Hindlimb muscle (tissue), 1 donor: Measurements from ENCODE around the gene STX7. TPM values are rescaled to one million over a fixed set of nuclear protein-coding genes. Genes with fewer than 3 reads are reported as not detected.

ENCODE experiments used
- DNase-seq: peaks from one replicate; pipeline ENCODE4 v3.0.0-alpha.2; 2013
- polyA plus RNA-seq: library from polyadenylated mRNA; unstranded; fragments of 120-200 nt; gene quantifications from one replicate; pipeline ENCODE4 v1.2.1, GENCODE V29; 2013; ENCODE audit not compliant: insufficient read length

Gene STX7
- polyA plus RNA-seq, 1 donor, result 33.4 TPM

GRCh38 chr6:132506869-132507808 is 5.8 kb downstream of the STX7 start:
- no peak for DNase-seq

- no peak for DNase-seq
Measured at GRCh38 chr6:132506461-132506860, 6.5 kb downstream of the STX7 start.

- no peak for DNase-seq
Measured at GRCh38 chr6:132505158-132505557, 7.8 kb downstream of the STX7 start.

- no peak for DNase-seq
Measured at GRCh38 chr6:132504757-132505156, 8.2 kb downstream of the STX7 start.

- no peak for DNase-seq
Measured at GRCh38 chr6:132499757-132500156, 13.2 kb downstream of the STX7 start.

DNA sequence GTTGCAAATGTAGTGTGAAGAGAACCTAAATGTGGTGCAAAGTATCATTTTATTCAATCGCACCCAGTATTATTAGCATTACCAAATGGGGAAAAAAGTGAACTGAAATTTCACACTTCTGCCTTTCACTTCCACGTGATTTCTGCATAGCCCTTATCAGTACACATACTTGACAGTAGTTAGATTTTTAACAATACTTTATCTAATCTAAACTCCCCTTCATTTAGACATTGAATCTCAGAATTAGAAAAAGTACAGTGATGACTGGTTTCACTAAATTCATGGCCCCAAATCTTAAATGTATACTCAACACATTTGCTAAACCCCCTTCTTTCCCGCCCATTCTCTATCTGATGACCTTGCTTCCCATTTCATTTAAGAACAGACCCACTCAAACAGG is 14.3 kb downstream of the STX7 start:
- no peak for DNase-seq

DNA sequence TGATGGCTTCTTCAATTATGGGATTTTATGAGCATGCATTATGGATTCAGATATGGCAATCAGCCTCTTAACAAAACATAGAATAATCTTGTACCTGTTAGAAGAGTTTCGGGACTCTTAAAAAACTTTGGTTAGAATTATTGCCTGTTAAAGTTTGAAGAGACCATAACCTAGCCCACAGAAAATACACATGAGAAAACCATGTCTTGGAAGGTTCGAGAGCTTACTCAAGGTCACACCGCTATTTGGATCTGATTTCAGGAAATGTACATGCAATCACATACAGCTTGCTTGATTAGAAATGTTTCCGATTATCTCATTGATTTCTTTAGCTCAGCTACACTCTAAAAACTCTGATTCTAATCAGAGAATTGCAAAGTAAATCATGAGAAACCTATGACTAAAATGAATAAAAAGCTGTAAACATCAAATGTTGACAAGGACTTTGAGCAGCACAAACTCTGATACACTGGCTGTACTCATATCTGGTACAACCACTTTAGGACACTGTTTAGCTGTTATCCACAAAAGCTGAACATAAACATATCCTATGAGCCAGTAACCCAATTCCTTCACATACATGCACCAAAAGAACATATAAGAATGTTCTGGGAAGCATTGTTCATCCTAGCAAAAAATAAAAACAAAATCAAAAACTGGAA is 16.3 kb downstream of the STX7 start:
- DNase-seq, result no peak

DNA sequence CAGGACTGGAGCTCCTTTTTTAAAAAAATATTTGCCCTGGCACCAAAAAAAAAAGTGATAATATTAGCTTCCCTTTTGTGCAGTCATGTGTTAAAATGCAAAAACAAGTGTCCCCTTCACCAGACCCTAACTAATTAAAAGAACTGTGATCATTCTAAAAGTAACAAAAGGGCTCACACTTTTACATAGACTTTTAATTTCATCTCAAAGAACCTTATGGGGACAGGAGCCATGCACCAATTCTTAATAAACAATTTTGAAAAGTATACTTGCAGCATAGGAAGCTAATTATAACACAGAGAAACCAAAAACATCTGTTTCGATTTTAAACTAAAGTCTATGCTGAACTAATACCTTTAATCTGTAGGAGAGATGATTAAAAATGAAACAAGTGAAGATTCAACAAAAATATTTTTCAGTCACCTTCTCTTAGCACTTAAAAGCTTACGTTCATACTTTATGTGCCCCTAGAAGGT is 17.3 kb downstream of the STX7 start:
- DNase-seq, result no peak

DNA sequence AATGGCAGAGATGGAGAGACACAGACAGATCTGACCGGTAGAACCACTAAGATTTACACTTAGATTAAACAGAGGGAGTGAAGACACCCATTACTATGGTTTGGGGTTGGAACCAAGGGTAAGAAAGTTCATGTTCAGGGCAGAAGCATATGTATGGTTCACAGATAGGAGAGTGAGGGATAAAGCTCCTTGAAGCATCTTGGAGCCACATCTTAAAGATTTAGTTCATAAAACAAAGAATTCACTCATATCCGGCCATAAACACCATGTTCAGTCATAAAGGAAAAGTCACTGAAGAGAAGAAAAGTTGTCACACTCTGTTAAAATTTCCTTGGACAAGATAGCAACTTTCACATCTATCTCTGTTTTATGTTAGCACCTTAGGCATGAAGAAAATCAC is 18.0 kb downstream of the STX7 start:
- no peak for DNase-seq

DNA sequence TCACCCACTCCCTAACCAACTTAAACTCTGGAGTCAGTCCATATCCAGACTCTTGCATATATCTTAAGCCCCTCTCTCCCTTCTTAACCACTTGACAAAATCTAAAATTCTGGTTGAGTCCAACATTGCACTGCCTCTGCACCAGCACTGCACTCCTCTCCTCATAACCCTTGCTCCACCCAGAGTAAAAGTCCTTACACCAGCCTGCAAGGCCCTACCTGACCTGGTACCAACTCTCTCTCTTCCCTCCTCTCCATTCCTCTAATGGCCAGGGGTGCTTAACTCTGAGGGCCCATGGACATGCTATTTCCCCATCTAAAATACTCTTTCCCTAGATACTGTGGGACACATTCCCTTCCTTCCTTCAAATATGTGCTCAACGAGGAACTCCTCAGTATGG is 21.0 kb downstream of the STX7 start:
- DNase-seq, result no peak

DNA sequence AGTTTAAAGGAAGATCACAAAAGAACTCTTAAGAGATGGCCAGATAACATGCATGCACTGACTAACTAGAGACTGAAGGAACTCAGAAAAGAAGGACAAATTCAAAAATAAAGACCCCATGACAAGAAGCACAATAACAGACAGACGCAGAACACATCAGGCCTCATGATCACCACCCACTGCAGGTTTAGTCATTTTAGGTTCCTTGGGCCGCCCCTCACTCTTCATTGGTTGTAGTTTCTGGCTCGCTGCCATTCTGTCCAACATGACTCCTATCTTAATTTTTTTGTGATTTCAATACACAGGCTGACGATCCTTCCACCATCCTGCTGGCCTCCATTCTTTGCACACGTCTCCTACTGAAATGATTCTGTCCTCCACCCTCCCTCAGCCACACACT is 21.6 kb downstream of the STX7 start:
- no peak for DNase-seq

- peak; percentile 19 for DNase-seq
Measured at GRCh38 chr6:132490478-132491204, 22.3 kb downstream of the STX7 start.

DNA sequence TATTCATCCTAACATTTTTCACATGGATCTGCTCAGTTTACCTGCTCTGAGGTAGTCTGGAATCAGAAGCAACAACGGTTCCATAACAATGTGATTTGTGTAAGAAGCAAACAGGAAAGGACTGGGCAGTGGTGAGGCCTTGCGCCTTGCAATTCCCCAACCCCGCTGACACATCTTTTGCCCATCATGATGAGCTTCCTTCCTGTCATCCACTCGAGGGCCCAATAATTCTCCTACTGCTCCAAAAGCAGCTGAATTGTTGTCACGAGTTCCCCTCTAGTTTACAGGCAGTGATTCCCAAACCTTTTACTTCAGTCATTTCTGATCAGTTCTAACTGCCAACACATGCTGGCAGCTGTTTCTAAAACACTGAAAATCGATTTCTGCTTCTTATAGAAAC is 22.9 kb downstream of the STX7 start:
- peak; percentile 45 for DNase-seq

DNA sequence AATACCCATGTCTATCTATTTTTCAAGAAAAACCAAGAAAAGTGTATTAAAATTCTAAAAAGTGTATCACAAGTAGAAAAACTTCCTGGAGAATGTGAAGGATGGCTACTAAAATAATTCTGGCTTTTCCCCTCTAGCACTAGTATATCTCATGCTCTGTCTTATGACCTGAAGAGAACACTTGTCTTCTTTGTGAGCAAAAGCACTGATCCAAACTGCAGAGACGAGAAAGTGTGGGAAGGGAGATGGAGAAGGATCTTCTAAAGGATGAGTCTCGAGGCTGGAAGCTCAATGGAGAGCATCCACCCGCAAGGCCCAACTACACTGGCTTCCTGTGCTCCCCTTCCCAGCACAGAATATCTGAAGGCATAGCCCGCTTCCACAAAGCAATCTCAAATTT is 23.5 kb downstream of the STX7 start:
- no peak for DNase-seq

GRCh38 chr6:132487762-132488161 is 25.2 kb downstream of the STX7 start:
- DNase-seq, result no peak

DNA sequence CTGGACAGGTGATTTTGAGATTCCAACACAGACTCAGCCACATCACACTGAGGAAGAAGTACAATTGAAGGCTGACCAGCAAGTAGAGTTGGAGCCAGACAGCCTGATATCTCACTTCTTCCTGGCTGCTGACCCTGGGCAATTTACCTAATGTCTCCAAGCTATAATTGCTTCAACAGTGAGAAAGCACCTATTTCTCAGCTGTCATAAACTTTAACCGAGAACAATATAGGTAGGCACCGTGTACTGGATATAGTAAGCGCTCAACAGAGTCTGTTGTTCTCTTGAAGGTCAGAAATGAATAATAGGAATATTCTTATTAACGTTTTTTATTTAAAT is 28.3 kb downstream of the STX7 start:
- no peak for DNase-seq

DNA sequence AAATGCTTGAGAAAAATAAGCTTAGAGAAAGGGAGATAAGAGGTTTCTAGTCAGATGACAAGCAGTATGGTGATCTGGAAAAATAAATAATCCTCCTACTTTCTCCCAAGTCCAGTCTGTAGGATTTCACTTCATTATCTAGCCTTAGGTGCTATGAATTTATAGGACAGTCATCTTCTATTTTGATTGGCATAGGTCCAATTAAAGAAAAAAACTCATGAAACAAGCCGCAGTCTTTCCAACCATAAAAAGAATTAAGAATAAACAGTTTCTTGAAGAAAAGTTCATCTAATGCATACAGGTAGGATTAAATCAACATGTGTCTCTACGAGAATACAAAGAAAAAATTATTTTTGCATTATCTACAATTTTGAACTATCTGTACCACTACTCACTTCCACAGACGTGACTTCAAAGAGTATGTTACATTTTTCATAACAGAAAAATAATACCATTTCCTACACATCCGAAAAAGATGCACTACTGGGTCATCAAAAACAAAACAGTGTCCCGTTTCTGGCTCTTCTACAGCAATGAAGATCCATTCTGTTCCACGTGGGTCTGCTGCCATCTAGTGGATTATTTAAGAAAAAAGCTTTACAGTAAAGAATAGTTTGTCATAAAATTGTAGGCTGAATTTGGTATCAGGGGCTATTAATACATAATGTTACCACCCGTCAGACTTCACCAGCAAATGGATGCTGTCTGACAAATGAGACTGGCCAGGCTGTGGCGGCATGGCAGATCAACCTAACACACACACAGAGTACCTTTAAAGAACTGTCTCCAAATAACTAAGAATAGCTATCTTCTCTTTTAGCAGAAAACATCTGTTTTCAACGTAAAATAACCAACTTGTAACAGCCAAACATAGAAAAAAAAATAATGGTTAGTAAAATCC is 28.9 kb downstream of the STX7 start:
- DNase-seq, result peak; percentile 68

DNA sequence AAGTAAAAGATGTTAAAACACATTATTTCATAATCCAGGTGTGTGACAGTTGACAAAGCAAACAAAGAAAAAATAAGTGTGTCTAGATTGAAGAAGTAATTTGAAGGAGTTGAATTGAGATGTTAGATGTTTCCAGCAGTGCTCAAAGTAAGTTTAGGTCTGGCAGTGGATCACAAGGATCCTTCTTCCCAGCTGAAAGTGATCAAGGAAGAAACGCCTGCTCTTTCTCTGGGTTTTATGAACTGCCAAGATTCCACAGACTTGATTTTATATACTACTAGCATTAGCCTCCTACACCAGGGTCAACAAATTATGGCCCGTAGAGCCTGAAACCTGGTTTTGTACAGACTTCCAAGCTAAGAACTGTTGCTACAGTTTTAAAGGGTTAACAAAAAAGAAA is 30.3 kb downstream of the STX7 start:
- no peak for DNase-seq

- DNase-seq, result no peak
Measured at GRCh38 chr6:132481189-132481588, 31.7 kb downstream of the STX7 start.

GRCh38 chr6:132479131-132479530 is 33.8 kb downstream of the STX7 start:
- DNase-seq, result no peak

DNA sequence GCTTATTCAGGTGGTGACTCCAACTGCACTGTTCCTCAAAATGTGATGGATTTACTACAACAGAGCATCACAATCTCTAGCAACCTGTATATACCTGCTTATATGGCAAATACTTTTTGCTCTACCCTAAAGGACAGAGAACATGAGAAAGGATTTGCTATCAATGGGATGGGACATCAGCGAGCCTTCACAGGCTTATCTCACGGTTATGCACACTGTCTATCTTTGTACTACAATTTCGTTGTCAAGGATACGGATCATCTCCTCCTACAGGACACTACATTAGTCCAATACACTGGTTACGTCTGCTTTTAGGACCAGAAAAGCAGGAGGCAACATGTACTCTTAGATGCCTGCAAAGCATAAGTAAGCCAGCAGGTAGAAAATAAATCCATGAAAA is 34.2 kb downstream of the STX7 start:
- no peak for DNase-seq

DNA sequence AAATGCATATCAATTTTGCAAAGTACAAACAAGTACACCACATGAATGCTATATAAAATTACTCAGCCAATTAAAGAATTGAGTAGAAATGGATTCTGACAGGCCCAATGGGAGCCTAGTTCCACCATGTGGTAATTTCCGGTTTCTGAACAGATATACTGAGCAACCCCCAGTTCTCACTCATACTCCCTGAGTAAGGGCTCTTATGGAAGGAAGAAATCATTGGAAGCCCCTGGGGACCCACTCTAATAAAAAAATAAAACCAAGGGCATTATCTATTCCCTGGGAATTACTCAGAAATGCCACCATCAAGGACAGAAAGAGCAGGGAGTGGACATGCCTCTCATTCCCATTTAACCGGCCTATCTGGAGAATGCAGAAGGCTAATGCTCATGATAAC is 34.6 kb downstream of the STX7 start:
- DNase-seq, result no peak
